DND-41 (cell line): ENCODE results near the gene AOPEP.

Experiments
- CTCF ChIP-seq: IDR thresholded peaks from 2 replicates; pipeline ENCODE4 v1.5.1; 2012; ENCODE audit warnings: borderline replicate concordance, low read length, moderate library complexity, mild to moderate bottlenecking; ENCODE audit not compliant: poor library complexity, severe bottlenecking; ENCODE audit errors: extremely low read depth
- EZH2 ChIP-seq: IDR thresholded peaks from 3 replicates; pipeline ENCODE4 v1.6.1; 2012; ENCODE audit warnings: borderline replicate concordance, low read depth, mild to moderate bottlenecking, moderate library complexity, low read length, inconsistent platforms; ENCODE audit not compliant: severe bottlenecking

GRCh38 chr9:94767331-94768072 is 41.0 kb downstream of the AOPEP start:
- TF ChIP-seq EZH2 = no peak
- TF ChIP-seq CTCF = no peak
